Activated T-helper 1 cell treated with anti-CD3 and anti-CD28 coated beads, Interleukin-12 subunit alpha, Interleukin-12 subunit beta, Interleukin-2, Interleukin-4 antibody, amounts not matched to agents 30 ng/mL and 10 ng/mL and 1 ng/mL, durations not matched to agents 14 hours and 24 hours and 36 hours (primary cell): ENCODE measurements around the gene TUBG2. TPM values are rescaled to one million over a fixed set of nuclear protein-coding genes. Genes with fewer than 3 reads are reported as not detected.

Source experiments
- DNase-seq: peaks from one replicate; pipeline ENCODE4 v3.0.0; 2021; ENCODE audit warnings: low spot score
- H3K27ac Mint-ChIP-seq: one replicate; pipeline ENCODE4 v1.8.0; 2021; ENCODE audit warnings: mild to moderate bottlenecking, mixed read lengths
- H3K27me3 Mint-ChIP-seq: one replicate; pipeline ENCODE4 v1.8.0; 2022; ENCODE audit warnings: mild to moderate bottlenecking, moderate library complexity, mixed read lengths; ENCODE audit not compliant: insufficient read depth
- H3K36me3 Mint-ChIP-seq: one replicate; pipeline ENCODE4 v1.8.0; 2021; ENCODE audit warnings: low read depth, mixed read lengths
- H3K4me1 Mint-ChIP-seq: one replicate; pipeline ENCODE4 v1.8.0; 2021; ENCODE audit warnings: low read depth, mixed read lengths
- H3K4me3 Mint-ChIP-seq: one replicate; pipeline ENCODE4 v1.8.0; 2021; ENCODE audit warnings: mild to moderate bottlenecking, moderate library complexity, mixed read lengths
- H3K9me3 Mint-ChIP-seq: one replicate; pipeline ENCODE4 v1.8.0; 2021; ENCODE audit warnings: mixed read lengths
- intact Hi-C: fragments of 100-400 bp; cut with micrococcal nuclease; formaldehyde crosslinking; loops from one replicate; pipeline ENCODE4 v1.15.1; 2024
- total RNA-seq: library from RNA; stranded (reverse); gene quantifications from 2 replicates; pipeline ENCODE4 v1.2.3, GENCODE V29; 2022

TUBG2 gene
- total RNA-seq, 1 donor from 2014 or later = 9.1 TPM

GRCh38 chr17:42675965-42676423, 16.9 kb downstream of the TUBG2 start:
- peaks cover 46% of the 10 kb centered on the region for H3K4me1 Mint-ChIP-seq
- intact Hi-C loops = loop anchor here (5.0 kb wide), 2 partner anchors 96 to 346 kb away; partner anchors contain the start of genes VAT1 and VPS25
- DNase-seq = no peak
- H3K27ac Mint-ChIP-seq = no peak overlapping the region
- H3K9me3 Mint-ChIP-seq = no peaks in the 10 kb centered on the region
- peak overlapping the region; percentile 72 for H3K4me3 Mint-ChIP-seq
- H3K27me3 Mint-ChIP-seq = peaks cover 35% of the 10 kb centered on the region
- no peaks in the 10 kb centered on the region for H3K36me3 Mint-ChIP-seq

DNA sequence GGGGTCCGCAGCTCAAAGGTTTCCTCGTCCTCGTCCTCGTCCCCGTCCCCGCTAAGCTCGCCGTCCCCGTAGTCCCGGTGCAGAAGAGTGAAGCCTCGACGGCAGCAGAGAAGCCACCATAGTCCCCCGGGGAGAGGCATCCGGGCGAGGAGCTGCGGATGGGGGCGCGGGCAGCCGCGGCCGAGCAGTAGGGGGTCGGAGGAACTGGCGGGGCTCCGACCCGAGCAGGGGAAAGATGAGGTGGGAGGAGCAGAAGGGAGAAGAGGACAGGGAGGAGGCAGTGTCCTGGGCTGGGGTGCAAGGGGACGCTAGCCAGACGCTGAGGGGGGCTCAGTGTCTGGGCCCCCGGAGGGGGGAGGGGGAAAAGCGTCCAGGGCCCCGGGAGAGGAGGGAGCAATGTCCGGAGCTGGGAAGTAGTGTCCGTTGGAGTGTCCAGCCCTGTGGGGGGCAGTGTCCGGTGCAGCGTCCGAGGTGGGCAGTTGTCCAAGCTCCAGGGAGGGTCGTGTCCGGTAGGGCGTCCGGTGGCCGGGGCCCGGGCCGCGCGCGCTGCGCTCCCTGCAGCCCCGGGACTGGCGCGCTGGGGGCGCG, 17.4 kb downstream of the TUBG2 start, which contains the start of gene PLEKHH3:
TSS of gene PLEKHH3 (minus strand) at position 571 of the 588 bp plus-strand sequence. CDS start at position 140, 431 bp downstream.
- Mint-ChIP-seq H3K9me3 (no peaks in the 10 kb centered on the region), H3K27ac (peak within 1 kb of the TSS; percentile 83), H3K27me3 (peaks cover 33% of the 10 kb centered on the region), H3K4me3 (peak within 1 kb of the TSS; percentile 87), H3K36me3 (no peaks in the 10 kb centered on the region), H3K4me1 (peaks cover 46% of the 10 kb centered on the region)
- no peak for DNase-seq
- intact Hi-C loops = loop anchor here (1.0 to 5.0 kb wide), 3 partner anchors 67 to 346 kb away; partner anchors contain the start of genes RETREG3, TUBG1, VAT1 and VPS25

- no peaks in the 10 kb centered on the region for H3K9me3 Mint-ChIP-seq
These were observed 18.2 kb downstream of the TUBG2 start for GRCh38 chr17:42677012-42677857.

DNA sequence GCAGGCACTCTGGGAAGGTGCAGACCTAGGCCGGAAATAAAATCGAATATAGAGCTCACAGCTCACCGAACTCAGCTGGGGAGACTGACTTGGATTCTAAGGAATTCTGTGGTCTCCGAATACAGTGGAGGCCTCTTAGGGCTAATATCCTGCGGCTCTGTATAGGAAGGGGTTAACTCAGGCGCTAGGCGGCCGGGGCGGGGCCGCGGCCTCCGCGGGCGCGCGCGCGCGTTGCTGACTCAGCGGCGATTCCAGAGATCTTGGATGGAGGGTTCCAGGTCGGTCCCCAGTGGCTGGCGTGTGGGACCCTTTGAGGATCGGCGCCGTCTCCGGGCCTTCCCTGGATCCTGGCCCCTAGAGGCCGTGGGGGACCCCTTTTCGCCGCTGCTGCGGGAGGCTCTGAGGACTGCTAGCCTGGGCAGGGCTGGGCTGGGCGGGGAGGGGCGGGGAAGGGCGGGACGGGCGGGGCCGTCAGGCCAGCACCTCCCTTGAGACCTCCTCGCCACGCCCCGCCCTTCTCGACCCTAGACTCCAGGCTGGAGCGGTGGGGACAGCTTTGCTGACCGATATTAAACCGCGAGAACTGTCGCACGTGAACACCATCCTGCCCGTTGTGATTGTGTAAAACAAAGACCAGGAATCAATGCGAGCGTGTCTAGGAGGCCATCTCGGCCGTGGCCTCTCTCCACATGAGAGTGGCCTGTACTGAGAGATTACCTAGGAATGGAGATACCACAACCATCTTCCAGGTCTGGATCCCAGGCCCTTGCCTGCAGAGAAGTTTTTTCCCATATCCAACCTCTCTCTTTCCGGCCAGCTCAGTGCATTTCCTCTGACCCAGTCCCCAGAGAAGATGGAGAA, 19.1 kb downstream of the TUBG2 start:
- peak overlapping the region; percentile 87 for H3K4me3 Mint-ChIP-seq
- DNase-seq = peak; percentile 77
- H3K9me3 Mint-ChIP-seq = no peaks in the 10 kb centered on the region
- peaks cover 59% of the 10 kb centered on the region for H3K4me1 Mint-ChIP-seq
- peak overlapping the region; percentile 90 for H3K27ac Mint-ChIP-seq
- peaks cover 2% of the 10 kb centered on the region for H3K36me3 Mint-ChIP-seq
- H3K27me3 Mint-ChIP-seq = peaks cover 36% of the 10 kb centered on the region
- intact Hi-C loops = loop anchor here (1.0 to 5.0 kb wide), 7 partner anchors 8 to 344 kb away; partner anchors contain the start of genes BECN1, RETREG3, TUBG1 and TUBG2

More at GRCh38 chr17:42677012-42677857, 18.2 kb downstream of the TUBG2 start:
- H3K4me1 Mint-ChIP-seq = peaks cover 50% of the 10 kb centered on the region
- H3K27ac Mint-ChIP-seq = peak overlapping the region; percentile 83
- intact Hi-C loops = loop anchor here (1.0 to 5.0 kb wide), 3 partner anchors 68 to 345 kb away; partner anchors contain the start of genes RETREG3, TUBG1, VAT1 and VPS25
- peak overlapping the region; percentile 87 for H3K4me3 Mint-ChIP-seq
- peak; percentile 97 for DNase-seq
- peaks cover 36% of the 10 kb centered on the region for H3K27me3 Mint-ChIP-seq
- no peaks in the 10 kb centered on the region for H3K36me3 Mint-ChIP-seq

DNA sequence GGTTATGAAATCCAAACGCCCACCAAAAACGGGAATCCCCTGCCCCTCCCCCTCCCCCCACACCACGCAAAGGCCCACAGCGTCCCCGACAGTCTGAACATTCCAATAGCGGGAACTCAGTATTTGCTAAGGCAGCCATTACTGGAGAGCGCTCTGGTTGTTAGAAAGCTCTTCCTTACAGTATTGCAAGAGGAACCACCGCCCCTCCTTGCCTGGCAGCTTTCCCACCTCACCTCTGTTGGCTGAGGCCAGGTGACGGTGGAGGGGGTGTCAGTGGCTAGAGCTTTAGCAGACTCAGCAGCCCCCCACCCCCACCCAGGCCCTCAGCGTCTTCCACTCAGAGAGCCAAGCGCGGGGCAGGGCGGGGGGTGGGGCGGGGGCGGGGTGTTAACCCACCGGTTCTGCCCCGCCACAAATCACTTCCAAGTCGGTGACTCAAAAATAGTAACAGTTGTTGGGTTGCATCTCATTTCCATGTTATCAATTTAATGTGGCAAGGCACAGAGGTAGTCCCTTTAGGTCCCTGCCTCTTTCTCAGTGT, 19.9 kb downstream of the TUBG2 start:
- peaks cover 64% of the 10 kb centered on the region for H3K4me1 Mint-ChIP-seq

DNA sequence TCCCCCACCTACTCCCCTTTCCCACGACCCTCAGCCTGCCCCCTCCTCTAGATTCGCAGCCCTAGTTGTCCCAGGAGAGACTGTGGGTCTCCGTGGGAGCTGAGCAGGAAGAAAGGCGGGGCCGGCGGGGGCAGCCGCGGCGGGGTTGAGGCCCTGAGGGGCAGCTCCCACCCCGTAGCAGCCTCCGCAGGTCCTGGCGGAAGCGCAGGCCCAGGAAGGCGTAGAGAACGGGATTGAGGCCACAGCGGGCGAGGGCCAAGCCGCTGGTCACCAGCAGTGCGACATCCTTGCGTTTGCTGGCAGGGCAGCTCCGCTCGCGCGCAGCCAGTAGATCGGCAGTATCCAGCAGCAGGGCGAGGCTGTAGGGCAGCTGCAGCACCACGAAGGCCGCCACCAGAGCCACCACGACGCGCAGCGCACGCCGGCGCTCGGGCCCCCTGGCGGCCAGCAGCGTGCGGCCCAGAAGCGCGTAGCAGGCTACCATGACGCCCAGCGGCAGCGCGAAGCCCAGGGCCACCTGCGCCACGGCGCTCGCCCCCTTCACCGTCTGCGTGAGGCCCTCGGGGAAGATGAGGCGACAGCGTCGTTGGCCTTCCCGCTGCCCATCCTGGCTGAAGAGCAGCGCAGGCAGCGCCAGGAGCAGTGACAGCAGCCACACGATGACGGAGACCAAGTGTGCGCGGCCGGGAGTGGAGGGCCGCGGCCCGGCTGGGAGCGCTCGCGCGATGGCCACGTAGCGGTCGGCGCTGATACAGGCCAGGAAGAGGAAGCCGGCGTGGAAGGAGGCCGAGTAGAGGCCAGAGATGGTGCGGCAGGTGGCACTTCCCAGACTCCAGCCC, 20.6 kb downstream of the TUBG2 start:
- peak overlapping the region; percentile 83 for H3K27ac Mint-ChIP-seq
- peaks cover 57% of the 10 kb centered on the region for H3K4me1 Mint-ChIP-seq
- H3K4me3 Mint-ChIP-seq = peak overlapping the region; percentile 58
- H3K36me3 Mint-ChIP-seq = peaks cover 2% of the 10 kb centered on the region
- DNase-seq = peak; percentile 74
- intact Hi-C loops = loop anchor here (1.0 to 5.0 kb wide), 7 partner anchors 21 to 343 kb away; partner anchors contain the start of genes BECN1, RPL27, TUBG2 and VAT1
- H3K27me3 Mint-ChIP-seq = peaks cover 41% of the 10 kb centered on the region
- no peaks in the 10 kb centered on the region for H3K9me3 Mint-ChIP-seq

More for the DNA sequence above, 19.9 kb downstream of the TUBG2 start:
- Mint-ChIP-seq H3K9me3 (no peaks in the 10 kb centered on the region), H3K27me3 (peaks cover 42% of the 10 kb centered on the region), H3K4me3 (peak overlapping the region; percentile 87), H3K27ac (peak overlapping the region; percentile 90), H3K36me3 (peaks cover 2% of the 10 kb centered on the region)
- no peak for DNase-seq
- intact Hi-C loops = loop anchor here (1.0 to 5.0 kb wide), 9 partner anchors 9 to 343 kb away; partner anchors contain the start of genes BECN1, RPL27, TUBG2 and VAT1

DNA sequence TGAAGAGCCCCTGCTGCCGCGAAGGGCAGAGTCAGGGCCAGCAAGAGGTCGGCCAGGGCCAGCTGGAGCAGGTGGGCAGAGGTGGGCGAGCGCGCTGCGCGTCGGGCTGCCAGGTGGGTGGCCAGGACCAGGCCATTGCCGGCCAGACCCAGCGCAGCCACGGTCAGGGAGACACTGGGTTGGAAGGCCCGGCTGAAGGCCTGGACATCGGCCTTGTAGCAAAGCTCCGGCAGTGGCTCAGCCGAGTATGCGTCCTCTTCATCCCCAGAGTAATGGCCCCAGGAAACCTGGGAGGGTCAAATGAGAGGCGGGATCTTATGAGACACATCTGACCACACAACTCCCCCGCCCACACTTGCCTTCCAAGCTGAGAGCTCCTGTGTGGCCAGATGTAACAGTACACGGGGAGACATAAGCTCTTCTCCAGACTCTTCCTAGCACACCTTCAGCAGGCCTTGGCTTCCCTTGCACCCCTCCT, 21.3 kb downstream of the TUBG2 start:
- Mint-ChIP-seq H3K27me3 (peaks cover 37% of the 10 kb centered on the region), H3K4me1 (peaks cover 55% of the 10 kb centered on the region), H3K36me3 (peaks cover 2% of the 10 kb centered on the region), H3K27ac (no peak overlapping the region), H3K4me3 (peak overlapping the region; percentile 47), H3K9me3 (no peaks in the 10 kb centered on the region)
- intact Hi-C loops = no loop called here
- DNase-seq = no peak

- Mint-ChIP-seq H3K27me3 (peaks cover 35% of the 10 kb centered on the region), H3K4me1 (peaks cover 51% of the 10 kb centered on the region), H3K4me3 (peak within 1 kb of the TSS; percentile 75), H3K36me3 (peaks cover 3% of the 10 kb centered on the region), H3K9me3 (no peaks in the 10 kb centered on the region), H3K27ac (peak within 1 kb of the TSS; percentile 63)
- DNase-seq = no peak
- intact Hi-C loops = no loop called here
These were observed 23.1 kb downstream of the TUBG2 start, which contains the start of gene CNTNAP1 for GRCh38 chr17:42681976-42682721. TSS of gene CNTNAP1 (plus strand) at chr17:42682531. CDS start at chr17:42682830, 299 bp downstream.

DNA sequence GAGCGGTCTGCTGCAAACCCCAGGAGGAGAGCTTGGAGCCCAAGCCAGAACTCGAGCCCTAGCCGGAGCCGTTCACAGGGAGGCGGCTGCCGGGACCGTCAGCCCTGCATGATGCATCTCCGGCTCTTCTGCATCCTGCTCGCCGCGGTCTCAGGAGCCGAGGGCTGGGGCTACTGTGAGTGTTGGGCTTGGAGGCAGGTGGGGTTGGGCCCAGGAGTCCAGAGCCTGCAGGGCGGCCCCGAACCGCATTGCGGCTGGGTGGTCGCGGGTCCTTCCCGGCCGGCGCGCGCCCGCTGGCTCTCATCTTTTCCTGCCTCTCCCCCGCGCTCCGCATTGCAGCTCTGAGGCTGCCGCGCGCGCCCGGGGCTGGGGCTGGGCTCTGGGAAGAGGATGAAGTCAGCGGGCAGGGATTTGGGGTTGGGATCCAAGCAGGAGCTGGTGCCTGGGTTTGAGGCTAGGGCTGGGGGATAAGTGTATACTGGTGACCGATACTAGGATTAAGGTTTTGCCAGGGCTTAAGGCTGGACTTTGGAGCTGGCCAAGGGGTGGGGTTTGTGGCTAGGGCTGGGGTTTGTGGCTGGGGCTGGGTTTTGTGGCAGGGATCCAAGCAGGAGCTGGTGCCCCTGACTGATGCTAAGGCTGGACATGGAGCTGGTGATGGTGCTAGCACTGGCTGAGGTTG, 23.8 kb downstream of the TUBG2 start:
- Mint-ChIP-seq H3K9me3 (no peaks in the 10 kb centered on the region), H3K27me3 (peaks cover 35% of the 10 kb centered on the region), H3K27ac (peak overlapping the region; percentile 52), H3K4me1 (peaks cover 44% of the 10 kb centered on the region), H3K36me3 (peaks cover 3% of the 10 kb centered on the region), H3K4me3 (peak overlapping the region; percentile 75)
- intact Hi-C loops = no loop called here
- DNase-seq = no peak

DNA sequence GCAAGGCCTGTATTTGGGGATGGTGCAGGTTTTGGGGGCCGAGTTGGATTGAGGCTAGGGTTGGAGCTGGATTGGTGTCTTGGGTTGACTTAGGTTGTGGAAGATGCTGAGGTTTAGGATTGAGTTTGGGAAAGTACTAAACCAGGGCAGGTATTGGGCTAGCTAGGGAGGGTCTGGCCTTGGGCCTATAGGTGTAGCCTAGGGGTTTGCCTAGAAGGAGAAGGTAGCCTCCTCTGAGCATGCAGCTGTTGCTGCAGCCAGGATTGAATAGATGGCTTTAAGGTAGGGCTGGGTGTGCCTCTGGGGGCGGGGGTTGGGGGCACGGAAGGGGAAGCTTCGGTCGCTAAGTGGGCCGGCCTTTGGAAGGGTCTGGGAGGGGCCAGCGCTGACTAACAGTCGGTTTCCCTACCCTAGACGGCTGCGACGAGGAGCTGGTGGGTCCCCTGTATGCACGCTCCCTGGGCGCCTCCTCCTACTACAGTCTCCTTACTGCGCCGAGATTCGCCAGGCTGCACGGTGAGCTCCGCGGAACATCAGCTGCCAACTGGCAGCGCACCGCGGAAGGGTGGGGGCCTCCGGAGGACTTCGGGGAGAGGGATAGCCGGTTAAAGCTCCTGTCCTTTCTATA, 24.4 kb downstream of the TUBG2 start:
- Mint-ChIP-seq H3K27ac (no peak overlapping the region), H3K9me3 (no peaks in the 10 kb centered on the region), H3K4me1 (peaks cover 37% of the 10 kb centered on the region), H3K4me3 (peak overlapping the region; percentile 43), H3K27me3 (peaks cover 35% of the 10 kb centered on the region), H3K36me3 (peaks cover 3% of the 10 kb centered on the region)
- no peak for DNase-seq
- intact Hi-C loops = no loop called here
